Endothelial cell of umbilical vein (primary cell): ENCODE measurements around the gene COL16A1. TPM values are rescaled to one million over a fixed set of nuclear protein-coding genes. Genes with fewer than 3 reads are reported as not detected.

ENCODE experiments used
- BruUV-seq: library from RNA; stranded (reverse); fragments of 400-500 nt; replicated peaks from 2 replicates; lab custom pipeline; 2021; lab: Mats Ljungman, UMichigan
- CTCF ChIA-PET: fragments of 300-600, 350-600 bp; sonication (Branson Sonifier 250); formaldehyde crosslinking; loops from one replicate; lab custom pipeline; 2021; ENCODE audit warnings: antibody characterized with exemption, inconsistent platforms; lab: Charles Lee
- POLR2A ChIA-PET: fragments of 300-600, 350-600 bp; sonication (Branson Sonifier 250); formaldehyde crosslinking; loops from one replicate; lab custom pipeline; 2021; ENCODE audit warnings: antibody characterized with exemption, inconsistent platforms; lab: Charles Lee
- DNase-seq: peaks from one replicate; pipeline ENCODE4 v3.0.0-alpha.2; 2011; ENCODE audit warnings: low read depth, low spot score
- FAIRE-seq: peaks from 2 replicates; lab custom pipeline; 2011; peaks lifted over from hg19 to GRCh38; lab: Jason Lieb, UNC
- H2AFZ ChIP-seq: 2 replicates; pipeline ENCODE4 v1.6.0; 2012; ENCODE audit warnings: low read depth, low read length, control low read depth, inconsistent platforms
- H3K27ac ChIP-seq: 2 replicates; pipeline ENCODE4 v1.5.1; 2011; ENCODE audit warnings: low read depth, mild to moderate bottlenecking, control low read depth, low read length, moderate library complexity; ENCODE audit not compliant: insufficient read depth
- H3K27me3 ChIP-seq, 2 experiments: 2 replicates each; pipeline versions ENCODE4 v1.6.0 to v1.6.1; 2011; ENCODE audit warnings: low read length in 2 of 2, mixed read lengths in 1 of 2; ENCODE audit not compliant: control insufficient read depth in 2 of 2, insufficient read depth in 2 of 2
- H3K36me3 ChIP-seq, 2 experiments: 2 replicates in 1 of 2; 3 replicates in 1 of 2; pipeline ENCODE4 v1.5.1; 2011; ENCODE audit warnings: low read length in 2 of 2, mild to moderate bottlenecking in 1 of 2, moderate library complexity in 1 of 2; ENCODE audit not compliant: control insufficient read depth in 2 of 2, insufficient read depth in 2 of 2; ENCODE audit errors: extremely low read depth in 1 of 2
- H3K4me1 ChIP-seq: 3 replicates; pipeline ENCODE4 v1.5.1; 2011; ENCODE audit warnings: mild to moderate bottlenecking, low read length; ENCODE audit not compliant: control insufficient read depth, insufficient read depth; ENCODE audit errors: extremely low read depth
- H3K4me2 ChIP-seq: 2 replicates; pipeline ENCODE4 v1.6.1; 2011; ENCODE audit warnings: low read length, control low read depth, mixed read lengths; ENCODE audit not compliant: insufficient read depth
- H3K4me3 ChIP-seq, 3 experiments: fragments of 200-600 bp in 1 of 3; sonication (generic), shearing (Covaris generic) in 1 of 3; replicated peaks in 1 of 3; 2 replicates each; pipeline ENCODE4 v1.5.1; 2011 to 2016; ENCODE audit warnings: control low read depth in 3 of 3, low read length in 3 of 3, mild to moderate bottlenecking in 2 of 3, inconsistent platforms in 1 of 3, low read depth in 1 of 3, moderate library complexity in 1 of 3; ENCODE audit not compliant: insufficient read depth in 1 of 3
- H3K79me2 ChIP-seq: 2 replicates; pipeline ENCODE4 v1.6.0; 2012; ENCODE audit warnings: low read length, inconsistent platforms; ENCODE audit not compliant: control insufficient read depth, insufficient read depth
- H3K9ac ChIP-seq: replicated peaks from 2 replicates; pipeline ENCODE3; 2011; ENCODE audit warnings: low read length, control low read depth; ENCODE audit not compliant: insufficient read depth; ENCODE audit errors: extremely low read depth
- H3K9me1 ChIP-seq: replicated peaks from 3 replicates; pipeline ENCODE4 v1.6.0; 2011; ENCODE audit warnings: mild to moderate bottlenecking, low read length; ENCODE audit not compliant: control insufficient read depth, insufficient read depth; ENCODE audit errors: extremely low read depth
- H3K9me3 ChIP-seq: replicated peaks from 2 replicates; pipeline ENCODE4 v1.5.1; 2012; ENCODE audit warnings: low read length, inconsistent platforms; ENCODE audit not compliant: control insufficient read depth, insufficient read depth
- H4K20me1 ChIP-seq: replicated peaks from 2 replicates; pipeline ENCODE3; 2011; ENCODE audit warnings: mild to moderate bottlenecking, low read length; ENCODE audit not compliant: control insufficient read depth, insufficient read depth; ENCODE audit errors: extremely low read depth
- CTCF ChIP-seq, 2 donors: IDR thresholded peaks; 1 replicate in 1 of 2; 2 replicates in 1 of 2; pipeline ENCODE4 v1.5.1; 2011; ENCODE audit warnings: low read length in 2 of 2, mild to moderate bottlenecking in 2 of 2, moderate library complexity in 2 of 2, control low read depth in 1 of 2, inconsistent platforms in 1 of 2, low read depth in 1 of 2; ENCODE audit not compliant: insufficient read depth in 1 of 2; ENCODE audit errors: extremely low read depth in 1 of 2
- EZH2 ChIP-seq: IDR thresholded peaks from 2 replicates; pipeline ENCODE4 v1.6.1; 2012; ENCODE audit warnings: borderline replicate concordance, low read depth, mild to moderate bottlenecking, moderate library complexity, low read length, inconsistent platforms; ENCODE audit not compliant: severe bottlenecking
- FOS ChIP-seq: IDR thresholded peaks from 2 replicates; pipeline ENCODE4 v1.6.1; 2011; ENCODE audit warnings: mild to moderate bottlenecking, low read length, moderate library complexity, borderline replicate concordance; ENCODE audit not compliant: insufficient read depth
- GATA2 ChIP-seq: IDR thresholded peaks from 2 replicates; pipeline ENCODE4 v1.7.0; 2011; ENCODE audit warnings: low read depth, mild to moderate bottlenecking, moderate library complexity, mixed read lengths, low read length; ENCODE audit not compliant: insufficient read length, insufficient read depth
- JUN ChIP-seq: IDR thresholded peaks from 2 replicates; pipeline ENCODE4 v1.6.1; 2011; ENCODE audit warnings: borderline replicate concordance, low read depth; ENCODE audit not compliant: insufficient read length, insufficient read depth
- MAX ChIP-seq: IDR thresholded peaks from 2 replicates; pipeline ENCODE4 v1.6.1; 2011; ENCODE audit not compliant: insufficient read depth, insufficient read length
- MYC ChIP-seq: IDR thresholded peaks from one replicate; pipeline ENCODE4 v1.6.1; 2011; ENCODE audit warnings: mild to moderate bottlenecking, low read depth, low read length
- POLR2A ChIP-seq: IDR thresholded peaks from 2 replicates; pipeline ENCODE4 v1.6.1; 2012; ENCODE audit warnings: low read depth, mild to moderate bottlenecking, control low read depth, low read length
- POLR2AphosphoS5 ChIP-seq: IDR thresholded peaks from 2 replicates; pipeline ENCODE4 v1.6.1; 2012; ENCODE audit warnings: low read depth, mild to moderate bottlenecking, control low read depth, low read length, moderate library complexity; ENCODE audit not compliant: insufficient read depth
- dilution Hi-C: fragments of 300-500 bp; cut with MboI; formaldehyde crosslinking; loops from one replicate; pipeline ENCODE4 v1.15.0; 2019; ENCODE audit warnings: low sequenced_read_pairs; ENCODE audit not compliant: extremely low pct_ligation_motif_present
- intact Hi-C: fragments of 100-400 bp; cut with micrococcal nuclease; formaldehyde crosslinking; loops from one replicate; pipeline ENCODE4 v1.10.0; 2022
- polyA plus RNA-seq, 4 experiments: library from polyadenylated mRNA; depleted of rRNA in 3 of 4; stranded (reverse) in 3 of 4; unstranded in 1 of 4; fragments of >200 nt; gene quantifications; 2 replicates each; pipeline versions ENCODE4 v1.2.1 to v1.2.3, GENCODE V29; 2011 to 2012; ENCODE audit warnings: missing spikeins in 1 of 4
- total RNA-seq: library from RNA; stranded (reverse); gene quantifications from 2 replicates; pipeline ENCODE4 v1.2.3, GENCODE V29; 2021

Gene COL16A1
- total and polyA plus RNA-seq, 2 donors (not counting 3 experiments of a cell fraction or from before 2014, with no cell fraction given) = 0.68 to 1.2 TPM

GRCh38 chr1:31699341-31699891, 4.4 kb downstream of the COL16A1 start:
- Histone ChIP-seq H3K27ac (no peak overlapping the region), H3K9me1 (no peaks in the 10 kb centered on the region), H2AFZ (no peak overlapping the region), H3K9ac (no peak overlapping the region), H3K4me1 (peaks cover 9% of the 10 kb centered on the region), H3K4me3 (no peak overlapping the region), H3K27me3 (peaks cover 0 to 3% of the 10 kb centered on the region in 2 experiments), H3K79me2 (no peaks in the 10 kb centered on the region), H4K20me1 (no peaks in the 10 kb centered on the region), H3K36me3 (no peaks in the 10 kb centered on the region), H3K4me2 (no peak overlapping the region), H3K9me3 (no peaks in the 10 kb centered on the region)
- BruUV-seq = no TSS peak
- dilution Hi-C loops (no loop called here), intact Hi-C loops (no loop called here)
- FAIRE-seq (no peak), DNase-seq (no peak)
- ChIA-PET POLR2A (no interaction called here), CTCF (interaction anchor here (1.7 to 1.9 kb wide), 2 partner anchors 15 to 35 kb away, joined by 5 to 6 read pairs; no protein-coding TSS in a partner anchor)
- TF ChIP-seq FOS = no peak
- TF ChIP-seq MYC = no peak
- no peak for TF ChIP-seq GATA2
- TF ChIP-seq JUN = no peak
- TF ChIP-seq EZH2 = no peak
- TF ChIP-seq POLR2AphosphoS5 = no peak
- TF ChIP-seq CTCF (IDR thresholded peaks at IDR 0.05; ENCODE audit: extremely low read depth in 1 of 2, insufficient read depth in 1 of 2, low read depth in 1 of 2, low read length in 2 of 2) = no peak
- no peak for TF ChIP-seq POLR2A
- no peak for TF ChIP-seq MAX
